Neural cell (in vitro differentiated cells): ENCODE measurements around the gene EIF4G3. TPM values are rescaled to one million over a fixed set of nuclear protein-coding genes. Genes with fewer than 3 reads are reported as not detected.

Experiments used
- H2AFZ ChIP-seq: fragments of 200-600, 300-800 bp; sonication (generic), shearing (Covaris generic); 2 replicates; pipeline ENCODE4 v1.6.0; 2014; ENCODE audit warnings: low read depth, mild to moderate bottlenecking, antibody characterized with exemption, low read length, moderate library complexity
- H3F3A ChIP-seq: fragments of 200-600 bp; shearing (Covaris generic); 2 replicates; pipeline ENCODE4 v1.6.1; 2016; ENCODE audit warnings: mild to moderate bottlenecking, moderate library complexity, mixed read lengths, antibody characterized with exemption, low read length; ENCODE audit not compliant: insufficient read depth, poor library complexity, severe bottlenecking
- H3K27ac ChIP-seq: fragments of 200-600, 300-800 bp; sonication (generic), shearing (Covaris generic); 2 replicates; pipeline ENCODE4 v1.5.1; 2014; ENCODE audit warnings: mild to moderate bottlenecking, low read length, moderate library complexity
- H3K27me3 ChIP-seq: fragments of 300-800, 200-600 bp; sonication (generic), shearing (Covaris generic); 2 replicates; pipeline ENCODE4 v1.6.0; 2014; ENCODE audit warnings: mild to moderate bottlenecking, low read depth, low read length, moderate library complexity; ENCODE audit not compliant: insufficient read depth
- H3K36me3 ChIP-seq: fragments of 300-800, 200-600 bp; sonication (generic), shearing (Covaris generic); 2 replicates; pipeline ENCODE4 v1.5.1; 2014; ENCODE audit warnings: mild to moderate bottlenecking, antibody characterized with exemption, low read length, moderate library complexity; ENCODE audit not compliant: insufficient read depth
- H3K4me2 ChIP-seq: fragments of 300-800, 200-600 bp; sonication (generic), shearing (Covaris generic); 2 replicates; pipeline ENCODE4 v1.6.0; 2014; ENCODE audit warnings: mild to moderate bottlenecking, low read length
- H3K4me3 ChIP-seq: fragments of 300-800, 200-600 bp; sonication (generic), shearing (Covaris generic); 2 replicates; pipeline ENCODE4 v1.5.1; 2014; ENCODE audit warnings: mild to moderate bottlenecking, low read length, moderate library complexity
- H3K79me2 ChIP-seq: fragments of 200-600 bp; shearing (Covaris generic); replicated peaks from 2 replicates; pipeline ENCODE4 v1.6.0; 2014; ENCODE audit warnings: mild to moderate bottlenecking, low read length, moderate library complexity; ENCODE audit not compliant: insufficient read depth
- H3K9ac ChIP-seq: fragments of 300-800, 200-600 bp; sonication (generic), shearing (Covaris generic); 2 replicates; pipeline ENCODE4 v1.6.1; 2016; ENCODE audit warnings: mild to moderate bottlenecking, low read length, mixed read lengths
- H3K9me2 ChIP-seq: fragments of 200-600 bp; shearing (Covaris generic); 2 replicates; pipeline ENCODE4 v1.6.1; 2016; ENCODE audit warnings: mild to moderate bottlenecking, low read length, mixed read lengths; ENCODE audit not compliant: insufficient read depth
- H3K9me3 ChIP-seq: fragments of 200-600, 300-800 bp; sonication (generic), shearing (Covaris generic); 2 replicates; pipeline ENCODE4 v1.6.1; 2016; ENCODE audit warnings: mild to moderate bottlenecking, mixed run types, low read length, moderate library complexity, mixed read lengths
- H4K20me1 ChIP-seq: fragments of 200-600 bp; shearing (Covaris generic); 2 replicates; pipeline ENCODE4 v1.6.1; 2016; ENCODE audit warnings: mild to moderate bottlenecking, mixed run types; ENCODE audit not compliant: insufficient read depth
- CTCF ChIP-seq: fragments of 450-650 bp; IDR thresholded peaks from 2 replicates; pipeline ENCODE4 v1.5.1; 2014; ENCODE audit warnings: antibody characterized with exemption, mild to moderate bottlenecking, moderate library complexity; ENCODE audit not compliant: poor library complexity, severe bottlenecking
- EP300 ChIP-seq: fragments of 450-650 bp; conservative IDR thresholded peaks from 2 replicates; pipeline ENCODE4 v1.6.1; 2014; ENCODE audit warnings: antibody characterized with exemption, mild to moderate bottlenecking, moderate library complexity; ENCODE audit not compliant: poor library complexity, severe bottlenecking
- EZH2 ChIP-seq: fragments of 200-600, 300-800 bp; shearing (Covaris generic), sonication (generic); IDR thresholded peaks from 2 replicates; pipeline ENCODE4 v1.6.1; 2014; ENCODE audit warnings: antibody characterized with exemption, low read length, borderline replicate concordance, mild to moderate bottlenecking; ENCODE audit not compliant: insufficient read depth, poor library complexity, severe bottlenecking
- MXI1 ChIP-seq: fragments of 450-650 bp; conservative IDR thresholded peaks from 2 replicates; pipeline ENCODE4 v1.6.1; 2014; ENCODE audit warnings: antibody characterized with exemption, mild to moderate bottlenecking; ENCODE audit not compliant: poor library complexity, severe bottlenecking
- POLR2AphosphoS5 ChIP-seq: IDR thresholded peaks from 2 replicates; pipeline ENCODE4 v1.6.1; 2012
- RAD21 ChIP-seq: fragments of 450-650 bp; conservative IDR thresholded peaks from 2 replicates; pipeline ENCODE4 v1.6.1; 2014; ENCODE audit warnings: antibody characterized with exemption, mild to moderate bottlenecking, moderate library complexity
- REST ChIP-seq: IDR thresholded peaks from 2 replicates; pipeline ENCODE4 v1.6.1; 2012; ENCODE audit warnings: borderline replicate concordance
- SMC3 ChIP-seq: fragments of 450-650 bp; conservative IDR thresholded peaks from 2 replicates; pipeline ENCODE4 v1.6.1; 2014; ENCODE audit warnings: antibody characterized with exemption, mild to moderate bottlenecking, moderate library complexity; ENCODE audit not compliant: poor library complexity
- TAF1 ChIP-seq: IDR thresholded peaks from 2 replicates; pipeline ENCODE4 v1.6.1; 2012; ENCODE audit warnings: low read depth
- polyA plus RNA-seq: library from polyadenylated mRNA; depleted of rRNA; stranded (reverse); fragments of >200 nt; gene quantifications from 2 replicates; pipeline ENCODE4 v1.2.3, GENCODE V29; 2014

EIF4G3 gene
- polyA plus RNA-seq, 1 donor from 2014 or later: 56.9 TPM

GRCh38 chr1:21050031-21050430 lies 126.7 kb downstream of the EIF4G3 start:
- no peak overlapping the region for H3K9ac ChIP-seq
- H3K79me2 ChIP-seq: peaks cover 7% of the 10 kb centered on the region
- no peak overlapping the region for H3K4me3 ChIP-seq
- no peaks in the 10 kb centered on the region for H3F3A ChIP-seq
- peaks cover 7% of the 10 kb centered on the region for H3K36me3 ChIP-seq
- no peaks in the 10 kb centered on the region for H4K20me1 ChIP-seq
- no peaks in the 10 kb centered on the region for H3K9me3 ChIP-seq
- H3K27me3 ChIP-seq: no peaks in the 10 kb centered on the region
- TF ChIP-seq CTCF (no peak), EP300 (no peak), TAF1 (no peak), REST (no peak), MXI1 (no peak), EZH2 (no peak), POLR2AphosphoS5 (no peak), RAD21 (no peak), SMC3 (no peak)
- H3K9me2 ChIP-seq: no peaks in the 10 kb centered on the region
- H3K27ac ChIP-seq: no peak overlapping the region
- no peak overlapping the region for H3K4me2 ChIP-seq
- H2AFZ ChIP-seq: no peak overlapping the region

GRCh38 chr1:21048462-21048861 lies 128.2 kb downstream of the EIF4G3 start:
- no peaks in the 10 kb centered on the region for H4K20me1 ChIP-seq
- H3K27ac ChIP-seq: no peak overlapping the region
- no peak overlapping the region for H2AFZ ChIP-seq
- no peaks in the 10 kb centered on the region for H3F3A ChIP-seq
- peaks cover 3% of the 10 kb centered on the region for H3K79me2 ChIP-seq
- no peak overlapping the region for H3K4me3 ChIP-seq
- TF ChIP-seq EP300 (no peak), SMC3 (no peak), TAF1 (no peak), POLR2AphosphoS5 (no peak), MXI1 (no peak), CTCF (no peak), RAD21 (no peak), EZH2 (no peak), REST (no peak)
- H3K27me3 ChIP-seq: no peaks in the 10 kb centered on the region
- no peak overlapping the region for H3K4me2 ChIP-seq
- H3K9me3 ChIP-seq: no peaks in the 10 kb centered on the region
- peaks cover 7% of the 10 kb centered on the region for H3K36me3 ChIP-seq
- no peak overlapping the region for H3K9ac ChIP-seq
- H3K9me2 ChIP-seq: no peaks in the 10 kb centered on the region
